Activated naive CD4-positive, alpha-beta T cell treated with Interleukin-2 at 50 U/mL for 16 hours (primary cell): ENCODE results near the gene RPL34.
"Not testable (repeated sequence)": the region's sequence is repeated elsewhere in the genome, so short reads cannot be mapped to it uniquely, and the experiment has no call there.

Experiments used
- DNase-seq: peaks from one replicate; pipeline ENCODE4 v3.0.0-alpha.2; 2020

Gene RPL34

DNA sequence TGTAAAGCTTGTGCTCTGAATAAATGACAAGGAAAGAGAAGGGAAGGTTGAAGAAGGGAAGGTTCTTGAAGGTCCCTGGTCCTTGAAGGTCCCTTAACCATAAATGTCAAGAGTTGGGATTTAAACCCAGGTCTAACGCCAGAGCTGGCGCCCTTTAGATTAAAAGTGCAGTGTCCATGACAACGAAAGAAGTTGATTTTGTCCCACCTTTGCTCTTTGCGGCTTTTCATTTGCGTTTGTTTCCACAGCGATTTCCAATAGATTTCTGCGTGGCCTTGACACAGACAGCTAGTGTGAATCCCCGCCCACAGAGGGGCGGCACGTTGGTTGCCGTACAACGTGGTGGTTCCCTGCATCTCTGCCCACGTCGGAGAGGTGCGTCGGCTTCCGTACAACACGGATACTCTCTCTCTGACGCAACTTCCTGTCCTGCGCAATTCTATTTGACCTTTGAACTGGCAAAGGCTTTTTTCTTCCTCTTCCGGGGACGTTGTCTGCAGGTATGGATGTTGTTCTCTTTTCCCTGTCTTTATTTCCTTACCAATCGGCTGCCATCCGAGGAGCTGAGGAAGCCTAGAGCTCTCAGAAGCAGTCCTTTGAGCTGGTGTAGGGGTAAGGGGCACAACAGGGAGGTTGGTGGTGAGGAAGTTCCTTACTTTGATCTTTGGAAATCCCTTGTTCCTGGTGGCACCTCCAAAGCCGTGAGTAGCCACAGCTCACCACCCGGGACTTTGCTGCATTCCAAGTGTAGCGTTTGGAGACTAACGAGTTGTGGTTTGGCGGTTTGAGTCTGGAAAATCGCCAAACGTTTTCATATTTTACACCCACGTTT lies at the start of gene RPL34:
Gene RPL34 (plus strand): TSS at position 476 of the 832 bp plus-strand sequence. CDS start 1,384 bp downstream, outside the sequence.
- peak; percentile 97 for DNase-seq

DNA sequence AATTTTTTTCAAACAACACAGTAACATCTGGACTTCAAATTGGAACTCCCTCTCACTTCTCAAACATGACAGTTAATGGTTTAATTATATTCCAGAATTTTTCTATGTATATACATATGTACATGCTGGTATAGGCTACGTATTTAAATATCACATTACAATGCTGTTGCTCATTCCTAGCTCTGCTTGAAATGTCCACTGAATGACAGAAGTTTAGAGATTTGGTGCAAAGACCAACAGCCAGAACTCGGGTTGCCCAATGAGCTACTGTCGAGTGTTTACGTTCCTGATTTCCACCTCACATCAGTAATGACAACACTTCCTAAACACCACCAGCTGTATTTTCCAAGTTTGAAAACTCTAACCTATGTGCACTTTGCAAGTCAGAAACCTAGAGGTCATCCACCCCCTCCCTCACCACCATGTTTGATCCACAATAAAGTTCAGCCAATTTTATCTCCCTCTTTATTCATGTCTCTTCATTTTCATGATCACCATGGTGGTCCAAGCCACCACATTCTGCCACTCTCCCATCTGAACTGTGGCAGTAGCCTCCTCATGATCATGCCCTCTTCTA lies 49.3 kb upstream of the RPL34 start:
- DNase-seq = no peak

- no peak for DNase-seq
Observed at GRCh38 chr4:108574402-108574801, 46.0 kb upstream of the RPL34 start.

GRCh38 chr4:108581083-108581482 lies 39.3 kb upstream of the RPL34 start:
- DNase-seq = no peak

GRCh38 chr4:108586778-108587177 lies 33.6 kb upstream of the RPL34 start:
- no peak for DNase-seq

- no peak for DNase-seq
Observed at GRCh38 chr4:108588878-108589277, 31.5 kb upstream of the RPL34 start.

DNA sequence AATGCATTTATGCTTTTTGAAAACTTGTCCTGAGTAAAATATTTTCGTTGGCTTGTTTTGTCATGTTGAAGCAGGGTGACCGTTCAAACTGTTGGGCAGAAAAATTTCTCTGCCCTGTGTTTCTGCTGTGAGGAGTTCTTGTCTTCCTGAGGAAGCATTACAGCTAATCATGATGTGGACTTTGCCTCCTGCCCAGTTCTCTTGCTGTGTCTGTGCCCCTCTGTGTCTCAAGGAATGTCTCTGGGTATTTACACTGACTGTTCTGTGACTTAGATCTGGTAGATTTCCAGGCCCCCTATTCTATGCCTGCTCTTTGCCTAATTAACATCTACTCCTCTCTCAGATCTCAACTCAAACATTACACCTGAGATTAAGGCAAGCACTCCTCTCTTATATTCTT lies 30.4 kb upstream of the RPL34 start:
- no peak for DNase-seq

GRCh38 chr4:108590776-108591175 lies 29.6 kb upstream of the RPL34 start:
- no peak for DNase-seq

- DNase-seq = no peak
Observed at GRCh38 chr4:108592674-108592986, 27.7 kb upstream of the RPL34 start.

GRCh38 chr4:108594296-108594695 lies 26.1 kb upstream of the RPL34 start:
- not testable (repeated sequence) for DNase-seq

DNA sequence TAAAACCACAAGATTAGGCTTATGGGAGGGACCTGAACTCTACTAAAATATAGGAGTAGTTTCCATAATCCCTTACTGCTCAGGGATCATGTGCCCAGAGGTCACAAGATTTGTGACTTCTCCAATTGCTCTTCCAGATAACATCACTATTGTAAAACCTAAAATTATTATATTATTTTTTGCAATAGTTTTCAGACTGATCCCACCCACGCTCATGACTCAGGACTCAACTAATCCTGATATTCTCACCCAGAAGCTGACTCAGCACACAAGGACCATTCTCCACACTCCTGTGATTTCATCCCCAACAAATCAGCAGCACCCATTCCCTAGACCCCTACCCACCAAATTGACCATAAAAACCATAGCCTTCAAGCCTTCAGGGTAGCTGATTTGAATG lies 24.0 kb upstream of the RPL34 start:
- DNase-seq = no peak

- DNase-seq = no peak
Observed at GRCh38 chr4:108601106-108601505, 19.3 kb upstream of the RPL34 start.

- DNase-seq = no peak
Observed at GRCh38 chr4:108601532-108601931, 18.8 kb upstream of the RPL34 start.

DNA sequence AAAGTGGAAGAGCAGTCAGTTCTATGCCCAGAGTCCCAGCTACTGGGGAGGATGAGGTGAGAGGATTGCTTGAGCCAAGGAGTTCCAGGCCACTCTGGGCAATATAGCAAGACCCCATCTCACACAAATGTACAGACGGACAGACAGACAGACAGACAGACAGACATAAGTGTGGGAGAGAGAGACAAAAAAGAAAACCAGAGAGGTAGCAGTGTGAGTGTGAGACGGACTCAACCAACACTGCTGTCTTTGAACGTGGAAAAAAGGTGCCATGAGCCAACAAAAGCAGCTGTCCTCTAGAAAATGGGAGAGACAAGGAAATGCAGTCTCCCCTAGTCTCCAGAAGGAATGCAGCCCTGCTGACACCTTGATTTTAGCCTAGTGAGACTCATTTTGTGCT lies 18.2 kb upstream of the RPL34 start:
- DNase-seq = no peak

DNA sequence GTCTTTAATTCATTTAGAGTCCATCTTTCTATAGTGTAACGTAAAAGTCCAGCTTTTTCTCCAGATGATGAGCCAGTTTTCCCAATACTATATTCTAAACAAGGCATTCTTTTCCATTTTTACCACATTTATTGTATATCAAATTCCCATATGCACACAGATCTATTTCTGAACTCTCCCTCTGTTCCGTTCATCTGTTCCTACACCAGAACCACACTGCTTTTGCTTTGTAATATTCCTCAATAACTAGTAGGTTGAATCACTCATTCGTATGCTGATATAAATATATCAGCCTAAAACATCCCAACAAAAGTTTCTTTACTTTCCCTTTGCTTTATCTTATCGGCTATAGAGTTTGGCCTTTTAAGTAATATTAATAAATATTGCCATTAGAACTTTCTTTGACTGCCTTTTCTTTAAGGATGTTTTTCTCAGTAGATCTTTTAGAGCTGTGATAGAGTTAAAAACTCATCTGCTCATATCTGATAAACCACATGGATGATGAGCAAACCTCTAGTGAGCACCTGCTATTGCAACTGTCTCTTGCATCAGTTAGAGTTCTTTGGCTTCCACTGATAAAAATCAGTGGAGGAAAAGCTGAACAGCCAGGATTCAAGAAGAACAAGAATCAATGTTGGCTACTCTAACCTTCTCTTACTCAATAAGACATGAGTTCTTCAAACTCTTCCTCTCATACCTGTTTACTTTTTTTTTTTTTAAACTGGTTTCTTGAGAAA lies 13.1 kb upstream of the RPL34 start:
- no peak for DNase-seq

DNA sequence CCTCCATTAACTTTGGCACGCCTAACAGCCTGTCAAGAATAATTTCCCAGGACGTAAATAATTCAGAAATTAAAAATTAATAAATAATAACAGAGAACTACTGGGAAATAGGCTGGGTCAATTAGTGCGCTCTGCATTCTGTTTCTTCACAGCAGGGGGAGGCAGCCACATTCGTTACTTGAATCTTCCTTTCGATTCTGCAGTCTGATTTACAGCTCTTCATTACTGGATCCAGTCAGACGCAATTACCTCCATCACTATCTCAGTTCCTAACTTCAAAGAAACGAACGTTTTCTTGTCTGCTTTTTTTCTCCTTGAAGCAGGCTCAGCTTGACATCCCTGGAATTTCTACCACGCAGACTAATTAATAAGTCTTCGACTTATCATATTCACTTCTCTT lies 9.0 kb upstream of the RPL34 start:
- no peak for DNase-seq

DNA sequence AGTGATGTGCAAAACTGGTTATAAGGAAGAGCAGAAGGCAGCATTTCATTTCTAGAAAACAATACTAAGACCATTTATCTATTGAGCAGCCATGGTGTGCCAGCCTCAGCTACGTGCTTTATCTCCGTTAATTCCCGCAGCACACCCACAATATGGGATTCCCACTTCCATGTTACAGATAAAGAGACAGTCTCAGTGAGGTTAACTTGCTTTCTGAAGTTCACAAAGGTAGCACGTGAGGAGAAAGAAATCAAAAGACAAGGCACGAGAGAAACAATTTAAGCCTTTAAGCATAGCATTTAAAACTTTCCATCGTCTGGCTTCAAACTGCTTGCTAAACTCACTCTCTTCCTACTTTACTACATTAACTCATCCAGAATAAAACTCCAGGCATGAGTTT lies 8.0 kb upstream of the RPL34 start:
- DNase-seq = no peak

- peak; percentile 21 for DNase-seq
Observed at GRCh38 chr4:108619372-108620100, 840 bp upstream of the RPL34 start.

- no peak for DNase-seq
Observed at GRCh38 chr4:108620933-108621905, 843 bp downstream of the RPL34 start.

DNA sequence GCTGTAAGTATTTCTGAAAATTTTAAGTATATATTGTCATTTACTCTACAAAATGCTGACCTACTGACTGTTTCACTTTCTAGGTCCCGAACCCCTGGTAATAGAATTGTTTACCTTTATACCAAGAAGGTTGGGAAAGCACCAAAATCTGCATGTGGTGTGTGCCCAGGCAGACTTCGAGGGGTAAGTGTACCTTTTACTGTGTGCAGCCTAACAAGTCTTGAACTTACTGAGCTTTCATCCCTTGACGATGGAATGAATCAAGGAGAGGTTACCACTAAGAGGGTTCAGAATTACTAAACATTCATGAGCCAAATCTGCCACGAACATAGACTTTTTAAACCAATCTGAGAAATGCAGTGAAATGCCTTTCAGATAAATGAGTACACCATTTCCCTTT lies 1.6 kb downstream of the RPL34 start:
- peak; percentile 40 for DNase-seq

DNA sequence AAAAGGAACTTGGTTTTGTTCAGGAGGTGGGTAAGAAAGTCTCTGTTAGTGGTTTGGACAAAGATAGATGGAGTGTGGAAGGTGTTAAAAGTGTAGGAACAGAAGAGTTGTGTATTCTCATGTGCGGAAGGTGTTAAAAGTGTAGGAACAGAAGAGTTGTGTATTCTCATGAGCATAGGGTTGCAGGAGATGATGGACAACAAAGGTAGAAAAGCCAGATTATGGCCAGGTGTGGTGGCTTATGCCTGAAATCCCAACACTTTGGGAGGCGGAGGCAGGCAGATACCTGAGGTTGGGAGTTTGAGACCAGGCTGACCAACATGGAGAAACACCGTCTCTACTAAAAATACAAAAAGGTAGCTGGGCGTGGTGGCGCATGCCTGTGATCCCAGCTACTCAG lies 2.5 kb downstream of the RPL34 start:
- no peak for DNase-seq
